Measurements from ENCODE around the gene LIAS.
A peak's percentile ranks its signal among the peaks of the same experiment; 100 is the strongest.
"Not testable (repeated sequence)": the region's sequence is repeated elsewhere in the genome, so short reads cannot be mapped to it uniquely, and the experiment has no call there.

LIAS gene

GRCh38 chr4:39458505-39459300 lies at the start of gene LIAS, which contains the start of gene RPL9:
LIAS (plus strand) TSS chr4:39459056; CDS start chr4:39459118, 62 bp downstream.
RPL9 (minus strand) TSS chr4:39458922; CDS start chr4:39458439, 483 bp downstream.
- peak; percentile 96 for DNase-seq

DNA sequence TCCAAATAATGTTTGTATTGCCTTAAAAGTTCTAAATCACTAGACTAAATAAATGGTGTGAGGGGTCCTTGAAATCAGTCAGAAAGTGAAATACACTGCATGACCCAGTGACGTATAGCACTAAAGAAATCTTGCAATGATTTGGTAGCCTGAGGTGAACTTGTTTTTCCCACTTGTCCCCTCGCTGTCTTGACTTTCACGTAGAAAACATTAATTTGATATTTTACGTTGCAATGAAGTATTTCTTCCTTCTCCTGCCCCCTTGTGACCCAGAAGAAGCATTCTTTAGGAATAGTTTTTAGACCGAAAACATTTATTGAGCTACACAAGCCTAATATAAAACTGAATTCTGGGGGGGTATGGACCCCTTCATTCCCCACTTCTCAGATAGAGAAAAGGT lies 48.4 kb upstream of the LIAS start:
- DNase-seq, result no peak

DNA sequence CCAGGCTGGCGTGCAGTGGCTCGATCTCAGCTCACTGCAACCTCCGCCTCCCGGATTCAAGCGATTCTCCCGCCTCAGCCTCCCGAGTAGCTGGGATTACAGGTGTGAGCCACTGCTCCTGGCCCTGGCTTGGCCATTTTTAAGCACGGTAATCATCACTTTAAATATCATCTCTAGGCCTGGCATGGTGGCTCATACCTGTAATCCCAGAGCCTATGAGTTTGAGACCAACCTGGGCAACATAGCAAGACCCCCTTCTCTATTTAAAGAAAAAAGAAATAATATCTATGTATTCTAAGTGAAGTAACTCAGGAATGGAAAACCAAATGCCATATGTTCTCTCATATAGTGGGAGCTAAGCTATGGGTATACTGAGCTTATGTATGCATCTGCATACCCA lies 47.3 kb upstream of the LIAS start:
- not testable (repeated sequence) for DNase-seq

DNA sequence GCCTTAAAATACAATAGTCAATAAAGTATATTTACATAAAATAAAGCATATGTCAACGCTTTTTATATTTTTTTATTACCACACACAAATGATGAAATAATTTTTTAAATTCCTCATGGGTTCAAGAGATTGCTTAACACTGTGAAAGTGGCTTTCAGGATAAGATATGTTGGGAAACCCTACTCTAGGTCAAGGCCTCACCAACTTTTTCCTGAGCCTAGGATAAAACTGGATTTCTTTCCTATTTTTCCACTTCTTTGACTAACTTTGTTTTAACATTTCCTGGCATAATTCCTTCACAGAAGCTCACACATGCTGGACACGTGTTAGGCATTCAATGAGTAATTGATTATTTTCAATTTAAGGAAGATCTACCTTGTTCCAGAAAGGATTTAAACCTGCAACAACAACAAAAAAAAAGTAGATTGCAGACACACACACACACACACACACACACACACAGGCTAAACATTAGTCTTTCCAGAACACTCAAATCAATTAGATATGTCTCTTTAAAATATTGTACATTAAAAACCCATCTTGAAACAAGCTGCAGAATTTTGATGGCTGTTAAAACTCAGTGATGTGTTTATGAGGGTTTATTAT lies 43.1 kb upstream of the LIAS start:
- no peak for DNase-seq

DNA sequence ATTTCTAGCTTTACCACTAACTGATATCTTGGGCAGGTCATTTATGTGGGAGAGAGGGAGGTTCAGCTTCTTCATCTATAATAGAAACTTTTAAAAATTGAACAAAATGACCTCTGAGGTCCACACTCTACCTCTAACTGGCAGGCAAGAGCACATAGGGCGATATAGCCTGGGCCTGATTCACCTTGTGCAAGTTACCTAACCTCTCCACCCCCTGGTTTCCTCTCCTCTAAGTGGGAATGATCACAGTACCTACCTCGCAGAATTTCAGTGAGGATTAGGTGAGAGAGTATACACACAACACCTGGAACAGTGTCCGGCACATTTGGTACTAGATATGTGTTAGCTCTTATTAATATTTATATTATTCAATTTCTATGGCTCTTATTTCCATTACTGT lies 36.6 kb upstream of the LIAS start:
- no peak for DNase-seq

DNA sequence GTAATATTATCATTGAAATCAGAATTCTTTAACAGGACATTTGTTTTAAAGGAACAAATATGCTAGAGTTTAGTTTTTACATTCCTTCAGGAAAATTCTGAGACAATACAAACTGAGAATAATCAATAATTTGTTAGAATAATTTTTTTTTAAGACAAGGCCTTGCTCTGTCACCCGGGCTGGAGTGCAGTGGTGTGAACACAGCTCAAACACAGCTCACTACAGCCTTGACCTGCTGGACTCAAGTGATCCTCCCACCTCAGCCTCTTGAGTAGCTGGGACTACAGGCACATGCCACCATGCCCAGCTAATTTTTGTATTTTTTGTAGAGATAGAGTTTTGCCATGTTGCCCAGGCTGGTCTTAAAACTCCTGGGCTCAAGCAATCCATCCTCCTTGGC lies 33.6 kb upstream of the LIAS start:
- DNase-seq, result not testable (repeated sequence)

GRCh38 chr4:39426728-39427127 lies 32.1 kb upstream of the LIAS start:
- DNase-seq, result no peak

DNA sequence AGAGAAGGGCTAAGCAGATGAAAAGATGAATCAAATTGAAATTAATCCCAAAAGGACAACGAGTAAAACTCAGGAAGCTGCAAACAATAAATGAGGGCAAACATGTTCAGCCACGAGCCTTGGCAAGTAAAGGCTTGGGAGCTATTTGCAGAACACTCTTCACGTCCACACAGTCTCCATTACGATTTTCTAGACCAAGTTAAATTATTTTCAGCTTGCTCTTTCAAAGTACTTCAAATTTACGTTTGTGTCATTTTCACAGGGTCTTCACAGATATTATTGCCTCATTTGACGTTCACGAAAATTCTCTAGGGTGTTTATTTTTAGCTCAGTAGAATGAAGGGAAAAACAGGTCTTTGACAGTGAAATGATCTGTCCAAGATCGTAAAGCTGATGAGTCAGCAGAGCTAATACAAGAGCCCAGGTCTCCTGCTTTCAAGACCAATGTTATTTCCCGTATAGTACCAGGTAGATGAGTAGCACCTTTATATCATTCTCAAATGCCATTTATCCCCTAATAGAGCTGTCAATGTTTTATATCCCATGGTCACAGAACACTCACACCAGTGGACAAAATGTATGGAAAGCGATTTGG lies 31.2 kb upstream of the LIAS start:
- no peak for DNase-seq

DNA sequence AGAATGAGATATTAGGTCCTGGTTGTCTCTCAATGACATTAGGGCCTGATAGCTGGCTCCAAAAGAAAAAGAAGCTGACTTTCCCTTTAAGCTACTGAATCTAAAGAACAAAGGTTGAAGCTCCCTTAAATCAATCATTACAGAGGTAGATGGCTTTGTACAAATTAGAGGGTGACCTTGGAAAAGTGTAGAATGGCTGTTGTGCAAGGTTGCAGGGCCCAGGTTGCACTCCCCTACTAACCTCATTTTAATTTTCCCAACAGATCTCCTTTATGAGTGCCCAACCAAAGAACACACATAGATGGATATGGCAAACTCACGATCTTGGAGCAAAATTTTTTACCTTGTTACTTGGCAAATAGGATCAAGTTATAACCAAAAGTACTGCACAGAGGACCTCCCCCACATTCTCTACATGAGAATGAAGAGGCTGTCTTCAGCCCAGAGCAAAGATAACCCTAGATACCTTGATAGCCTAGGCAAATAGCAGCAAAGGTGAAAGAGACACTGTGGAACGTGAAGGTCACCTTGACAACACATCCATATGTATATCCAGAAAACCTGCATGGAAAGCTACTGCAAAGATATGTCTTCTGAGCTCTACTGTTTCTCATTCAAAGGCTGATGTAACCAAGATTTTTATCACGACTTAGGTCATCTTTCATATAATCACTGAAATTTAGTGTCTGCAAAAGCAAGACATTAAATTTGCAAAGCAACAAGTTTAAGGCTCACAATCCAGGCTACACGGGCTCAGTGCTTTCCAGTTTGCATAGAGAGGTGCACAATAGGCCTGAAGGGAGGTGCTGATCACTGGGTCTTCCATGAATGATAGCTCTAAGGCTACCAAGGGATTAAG lies 29.2 kb upstream of the LIAS start:
- no peak for DNase-seq

- no peak for DNase-seq
These were observed 24.9 kb upstream of the LIAS start for GRCh38 chr4:39433878-39434492.

DNA sequence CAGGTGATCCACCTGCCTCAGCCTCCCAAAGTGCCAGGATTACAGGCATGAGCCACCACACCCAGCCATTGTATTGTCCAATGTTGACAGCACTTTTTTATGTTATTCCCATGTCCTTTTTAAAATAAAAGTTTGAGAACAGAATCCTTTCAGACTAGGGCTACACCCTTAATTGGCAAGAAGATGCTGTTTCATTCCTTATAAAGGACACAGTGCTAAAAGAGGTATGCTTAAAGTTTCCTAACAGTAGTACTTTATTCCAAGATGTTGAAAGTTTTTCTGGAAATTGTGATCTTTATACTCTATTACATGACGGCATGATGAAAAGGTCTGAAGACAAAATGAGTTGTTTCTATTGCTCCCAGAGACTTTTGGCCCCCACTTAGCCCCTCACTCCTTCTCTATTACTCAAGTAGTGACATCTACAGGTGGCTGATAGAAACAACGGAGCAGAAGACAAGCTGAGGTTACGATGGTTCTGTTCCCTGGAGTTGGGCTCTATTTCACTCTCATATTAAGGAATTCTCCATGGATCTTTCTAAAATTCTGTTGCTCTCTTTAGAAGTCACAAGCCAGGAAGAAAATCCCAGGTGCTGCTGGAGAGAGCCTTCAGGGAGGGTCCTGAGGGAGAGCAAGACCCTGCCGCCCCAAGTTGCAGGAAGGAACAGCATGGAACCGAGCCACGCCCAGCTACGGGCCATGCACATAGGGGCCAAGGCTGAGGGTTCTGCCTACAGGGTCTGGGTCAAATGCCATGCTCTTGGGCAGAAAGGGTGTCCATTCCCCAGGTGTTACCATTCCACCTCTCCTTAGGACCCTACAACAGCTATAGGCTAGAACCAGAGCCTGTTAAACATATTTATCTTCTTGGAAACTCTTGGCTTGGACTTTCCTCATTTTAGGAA lies 22.9 kb upstream of the LIAS start:
- no peak for DNase-seq

DNA sequence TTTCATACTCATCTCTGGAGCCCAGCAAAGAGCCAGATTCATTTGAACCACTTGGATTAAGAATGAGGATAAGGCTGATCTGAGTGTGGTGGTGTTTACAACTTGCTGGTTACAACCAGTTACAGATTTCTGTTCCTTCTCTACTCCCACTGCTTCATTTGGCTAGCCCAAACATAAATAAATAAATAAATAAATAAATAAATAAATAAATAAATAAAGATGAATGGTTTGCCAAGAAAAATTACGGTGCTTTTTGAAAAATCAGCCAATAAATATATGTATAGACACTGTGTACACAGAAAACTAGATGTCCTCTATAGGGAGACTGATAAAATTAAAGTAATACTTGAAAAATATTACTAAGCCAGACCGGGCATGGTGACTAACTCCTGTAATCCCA lies 17.3 kb upstream of the LIAS start:
- no peak for DNase-seq

DNA sequence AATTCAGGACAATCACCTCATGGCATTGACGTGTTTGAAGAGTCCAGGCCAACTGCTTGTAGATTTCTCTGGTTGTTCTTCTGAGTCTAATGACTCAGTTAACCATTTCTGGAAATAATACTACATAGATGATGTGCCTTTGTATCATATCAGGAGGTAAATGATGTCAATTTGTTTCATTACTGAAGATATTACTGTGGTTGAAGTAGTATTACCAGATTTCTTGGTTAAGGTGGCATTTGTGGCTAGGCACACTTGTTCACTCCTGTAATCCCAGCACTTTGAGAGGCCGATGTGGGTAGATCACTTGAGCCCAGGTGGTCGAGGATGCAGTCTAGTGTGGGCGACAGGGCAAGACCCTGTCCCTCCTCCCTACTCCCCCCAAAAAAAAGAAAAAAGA lies 15.9 kb upstream of the LIAS start:
- DNase-seq, result no peak

GRCh38 chr4:39446483-39446841 lies 12.4 kb upstream of the LIAS start:
- DNase-seq, result no peak

GRCh38 chr4:39446842-39447573 lies 11.8 kb upstream of the LIAS start:
- DNase-seq, result peak; percentile 64

DNA sequence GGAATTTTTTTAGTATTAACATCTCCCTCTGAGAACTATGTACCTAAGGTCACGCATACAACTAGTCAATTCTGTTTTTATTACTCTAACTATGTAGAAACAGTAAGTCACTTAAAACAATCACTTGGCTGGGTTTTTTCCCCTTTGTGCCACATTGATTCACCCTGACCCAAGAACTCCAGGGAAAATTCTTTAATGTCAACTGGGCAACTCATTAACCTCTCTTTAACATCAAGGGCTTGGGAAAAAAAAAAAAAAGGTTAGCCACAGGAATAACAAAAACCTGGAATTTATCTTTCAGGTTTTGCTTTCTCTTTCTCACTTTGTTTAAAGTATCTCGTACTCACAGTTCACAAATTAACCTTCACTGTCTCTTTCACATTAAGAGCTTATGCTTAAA lies 8.2 kb upstream of the LIAS start:
- DNase-seq, result no peak

DNA sequence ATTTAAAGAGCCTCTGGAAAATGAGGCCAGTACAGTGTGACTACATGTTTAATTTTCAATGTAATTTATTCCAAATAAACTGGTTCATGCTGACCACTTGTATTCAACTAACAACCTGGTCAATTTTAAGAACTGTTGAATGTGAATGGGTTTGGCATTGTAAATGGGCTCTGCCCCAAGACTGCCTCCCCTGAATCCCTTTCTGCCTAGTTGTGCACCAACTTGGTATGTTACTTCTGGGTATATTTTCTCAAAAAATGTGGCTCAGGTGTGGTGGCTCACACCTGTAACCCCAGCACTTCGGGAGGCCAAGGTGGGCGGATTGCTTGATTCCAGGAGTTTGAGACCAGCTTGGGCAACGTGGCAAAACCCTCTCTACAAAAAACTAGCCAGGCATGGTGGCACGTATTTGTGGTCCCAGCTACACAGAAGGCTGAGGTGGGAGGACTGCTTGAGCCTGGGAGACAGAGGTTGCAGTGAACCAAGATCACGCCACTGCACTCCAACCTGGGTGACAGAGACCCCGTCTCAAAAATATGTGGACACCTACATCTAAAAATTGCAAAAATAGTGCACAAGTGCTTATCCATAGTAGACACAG lies 7.3 kb upstream of the LIAS start:
- DNase-seq, result no peak

DNA sequence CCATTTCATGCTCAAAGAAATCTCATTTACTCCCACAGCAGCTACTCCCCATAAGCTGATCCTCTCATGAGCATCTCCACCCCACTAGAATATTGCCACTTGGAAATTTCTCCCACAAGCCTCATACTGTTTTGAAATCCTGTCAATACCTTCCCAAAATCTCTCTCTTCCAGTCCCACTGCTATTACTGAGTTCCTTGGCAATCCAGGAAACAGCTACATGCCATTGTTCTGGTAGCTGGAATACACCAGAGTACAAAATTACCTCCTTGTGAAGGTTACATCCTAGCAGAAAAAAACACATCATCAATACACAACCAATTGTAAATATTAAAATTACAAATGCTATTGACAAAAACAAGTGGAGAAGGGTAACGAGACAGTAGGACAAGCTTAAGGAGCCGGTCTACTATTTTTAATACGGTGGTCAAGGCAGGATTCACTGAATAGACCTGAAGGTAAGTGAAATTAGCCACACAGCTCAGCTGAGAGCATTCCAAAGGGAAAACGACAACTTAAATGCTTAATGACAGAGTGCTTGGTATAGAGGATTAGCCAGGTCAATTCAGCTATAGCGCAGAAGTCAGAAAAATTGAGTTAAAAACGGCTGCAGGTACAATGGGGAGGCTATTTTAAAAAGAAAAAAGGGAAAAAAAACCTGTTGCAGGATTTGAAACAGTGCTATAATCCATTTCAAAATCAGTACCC lies 6.5 kb upstream of the LIAS start:
- no peak for DNase-seq

GRCh38 chr4:39452860-39453587 lies 5.8 kb upstream of the LIAS start:
- no peak for DNase-seq

Data from left hindlimb (tissue), 1 donor.